Tibial artery (tissue), 4 donors: ENCODE measurements around the gene VEGFC.

Experiments used
- DNase-seq, 2 donors: peaks; one replicate each; pipeline ENCODE4 v3.0.0-alpha.2; 2019
- H3K27ac ChIP-seq, 2 donors: fragments of 200-600 bp; sonication (generic) in 1 of 2; 1 replicate in 1 of 2; 2 replicates in 1 of 2; pipeline ENCODE4 v1.5.1; 2018 to 2019; ENCODE audit warnings: mild to moderate bottlenecking in 1 of 2
- H3K27me3 ChIP-seq, 2 donors: fragments of 200-600 bp; sonication (generic) in 1 of 2; one replicate each; pipeline versions ENCODE4 v1.5.1 to v1.6.0; 2016 to 2019
- H3K36me3 ChIP-seq, 3 donors: fragments of 200-600 bp; sonication (generic) in 2 of 3; one replicate each; pipeline ENCODE4 v1.5.1; 2016 to 2019; ENCODE audit warnings: mild to moderate bottlenecking in 2 of 3
- H3K4me1 ChIP-seq, 4 donors: fragments of 200-600 bp; sonication (generic) in 2 of 4; 1 replicate in 3 of 4; 2 replicates in 1 of 4; pipeline ENCODE4 v1.5.1; 2016 to 2019
- H3K4me3 ChIP-seq, 2 donors: fragments of 200-600 bp; sonication (generic) in 1 of 2; 1 replicate in 1 of 2; 2 replicates in 1 of 2; pipeline ENCODE4 v1.5.1; 2018 to 2019; ENCODE audit warnings: mild to moderate bottlenecking in 2 of 2
- H3K9me3 ChIP-seq, 3 donors: fragments of 200-600 bp; sonication (generic) in 1 of 3; one replicate each; pipeline ENCODE4 v1.5.1; 2016 to 2019
- intact Hi-C: fragments of 100-400 bp; cut with DNase I; formaldehyde crosslinking; loops from one replicate; pipeline ENCODE4 v1.15.0; 2023; ENCODE audit warnings: low total_unique reads
- TF ChIP-seq, protein P1 (sequence below), 2 experiments: fragments of 200-600 bp in 1 of 2; fragments of 450-650 bp in 1 of 2; IDR thresholded peaks; one replicate each; pipeline ENCODE4 v1.5.1; 2017 to 2019; ENCODE audit warnings: antibody characterized with exemption in 2 of 2, mild to moderate bottlenecking in 1 of 2, moderate library complexity in 1 of 2

The VEGFC gene

DNA sequence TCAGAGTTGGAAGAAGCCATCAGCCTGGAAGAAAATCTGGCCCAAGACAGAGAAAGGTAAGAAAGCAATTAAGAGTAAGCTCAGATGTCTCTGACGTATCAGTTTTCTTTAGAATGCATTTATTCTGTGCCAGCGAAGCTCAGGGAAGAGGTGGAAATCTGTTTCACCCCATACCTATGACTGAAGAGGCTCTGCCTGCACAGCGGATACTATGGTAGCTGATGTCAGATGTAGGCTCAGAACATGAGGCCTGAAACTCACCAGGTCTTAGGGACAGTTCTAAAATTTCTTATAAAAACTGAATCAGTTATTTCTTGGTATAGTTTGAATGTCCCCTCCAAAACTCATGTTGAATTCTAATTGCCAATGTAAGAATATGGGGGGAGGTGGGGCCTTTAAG, 30.9 kb downstream of the VEGFC start:
- intact Hi-C loops: no loop called here
- Histone ChIP-seq H3K36me3 (no peaks in the 10 kb centered on the region), H3K27ac (no peak overlapping the region), H3K27me3 (no peaks in the 10 kb centered on the region), H3K9me3 (no peaks in the 10 kb centered on the region), H3K4me1 (no peaks in the 10 kb centered on the region), H3K4me3 (no peak overlapping the region)
- TF ChIP-seq, protein P1, sequence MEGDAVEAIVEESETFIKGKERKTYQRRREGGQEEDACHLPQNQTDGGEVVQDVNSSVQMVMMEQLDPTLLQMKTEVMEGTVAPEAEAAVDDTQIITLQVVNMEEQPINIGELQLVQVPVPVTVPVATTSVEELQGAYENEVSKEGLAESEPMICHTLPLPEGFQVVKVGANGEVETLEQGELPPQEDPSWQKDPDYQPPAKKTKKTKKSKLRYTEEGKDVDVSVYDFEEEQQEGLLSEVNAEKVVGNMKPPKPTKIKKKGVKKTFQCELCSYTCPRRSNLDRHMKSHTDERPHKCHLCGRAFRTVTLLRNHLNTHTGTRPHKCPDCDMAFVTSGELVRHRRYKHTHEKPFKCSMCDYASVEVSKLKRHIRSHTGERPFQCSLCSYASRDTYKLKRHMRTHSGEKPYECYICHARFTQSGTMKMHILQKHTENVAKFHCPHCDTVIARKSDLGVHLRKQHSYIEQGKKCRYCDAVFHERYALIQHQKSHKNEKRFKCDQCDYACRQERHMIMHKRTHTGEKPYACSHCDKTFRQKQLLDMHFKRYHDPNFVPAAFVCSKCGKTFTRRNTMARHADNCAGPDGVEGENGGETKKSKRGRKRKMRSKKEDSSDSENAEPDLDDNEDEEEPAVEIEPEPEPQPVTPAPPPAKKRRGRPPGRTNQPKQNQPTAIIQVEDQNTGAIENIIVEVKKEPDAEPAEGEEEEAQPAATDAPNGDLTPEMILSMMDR (IDR thresholded peaks at IDR 0.05): no peak
- DNase-seq: no peak

DNA sequence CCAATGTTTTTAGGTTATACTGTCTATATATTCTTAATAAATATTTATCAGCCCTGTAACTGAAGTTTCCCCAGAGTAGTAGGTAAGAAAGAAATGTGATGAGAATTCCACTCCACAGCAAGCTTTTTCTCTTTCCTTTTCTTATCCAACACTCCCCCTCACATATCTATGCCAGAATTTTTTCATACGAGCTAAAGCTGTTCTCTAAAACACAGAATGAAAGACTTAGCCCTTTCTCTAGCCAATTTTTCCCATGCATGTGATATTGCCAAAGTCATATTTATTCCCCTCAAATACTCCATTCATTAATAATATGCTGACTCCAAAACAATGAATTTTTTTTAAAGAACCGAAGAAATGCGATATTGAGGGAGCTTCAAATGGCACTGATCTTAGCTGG, 32.3 kb downstream of the VEGFC start:
- intact Hi-C loops: no loop called here
- TF ChIP-seq, protein P1 (IDR thresholded peaks at IDR 0.05): no peak
- DNase-seq: no peak
- Histone ChIP-seq H3K36me3 (no peaks in the 10 kb centered on the region), H3K27me3 (no peaks in the 10 kb centered on the region), H3K9me3 (no peaks in the 10 kb centered on the region), H3K27ac (no peak overlapping the region), H3K4me1 (no peaks in the 10 kb centered on the region), H3K4me3 (no peak overlapping the region)

DNA sequence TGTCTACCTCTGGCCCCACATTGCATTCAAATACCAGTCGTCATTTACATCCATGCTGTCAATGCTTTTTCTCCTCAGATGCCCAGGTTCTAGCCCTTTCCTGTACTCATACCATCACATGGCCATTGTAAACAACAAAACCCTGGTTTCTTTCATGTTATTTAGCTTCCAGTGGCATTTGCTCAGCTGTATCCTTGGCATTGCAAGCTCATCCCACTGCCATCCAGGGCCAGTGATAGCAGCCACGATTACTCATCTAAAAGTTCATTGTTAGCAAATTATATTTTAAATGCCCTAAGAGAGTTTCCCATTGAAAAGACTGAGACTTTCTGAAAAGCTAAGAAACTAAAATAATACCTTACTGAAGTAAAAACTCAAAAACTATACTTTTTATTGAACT, 34.0 kb downstream of the VEGFC start:
- H3K4me1 ChIP-seq: no peaks in the 10 kb centered on the region
- H3K27me3 ChIP-seq: no peaks in the 10 kb centered on the region
- no peaks in the 10 kb centered on the region for H3K36me3 ChIP-seq
- no peak overlapping the region for H3K27ac ChIP-seq
- H3K4me3 ChIP-seq: no peak overlapping the region
- intact Hi-C loops: no loop called here
- no peaks in the 10 kb centered on the region for H3K9me3 ChIP-seq
- TF ChIP-seq, protein P1 (IDR thresholded peaks at IDR 0.05): no peak
- no peak for DNase-seq

GRCh38 chr4:176758323-176758722, 34.4 kb downstream of the VEGFC start:
- TF ChIP-seq, protein P1 (IDR thresholded peaks at IDR 0.05): no peak
- Histone ChIP-seq H3K4me3 (no peak overlapping the region), H3K27me3 (no peaks in the 10 kb centered on the region), H3K27ac (no peak overlapping the region), H3K9me3 (no peaks in the 10 kb centered on the region), H3K4me1 (no peaks in the 10 kb centered on the region), H3K36me3 (no peaks in the 10 kb centered on the region)
- no peak for DNase-seq
- intact Hi-C loops: no loop called here

- Histone ChIP-seq H3K9me3 (no peaks in the 10 kb centered on the region), H3K36me3 (no peaks in the 10 kb centered on the region), H3K27me3 (no peaks in the 10 kb centered on the region), H3K4me3 (no peak overlapping the region), H3K4me1 (no peaks in the 10 kb centered on the region), H3K27ac (no peak overlapping the region)
- no peak for DNase-seq
- TF ChIP-seq, protein P1 (IDR thresholded peaks at IDR 0.05): no peak
- intact Hi-C loops: no loop called here
Observed at GRCh38 chr4:176755613-176756012, 37.1 kb downstream of the VEGFC start.

GRCh38 chr4:176755001-176755400, 37.7 kb downstream of the VEGFC start:
- TF ChIP-seq, protein P1 (IDR thresholded peaks at IDR 0.05): no peak
- Histone ChIP-seq H3K36me3 (no peaks in the 10 kb centered on the region), H3K9me3 (no peaks in the 10 kb centered on the region), H3K4me1 (no peaks in the 10 kb centered on the region), H3K27me3 (no peaks in the 10 kb centered on the region), H3K4me3 (no peak overlapping the region), H3K27ac (no peak overlapping the region)
- DNase-seq: no peak
- intact Hi-C loops: no loop called here
